ENCODE measurements around the gene PGAM1. TPM values are rescaled to one million over a fixed set of nuclear protein-coding genes. Genes with fewer than 3 reads are reported as not detected.

The PGAM1 gene
- total and polyA plus RNA-seq, 8 donors = 22.2 to 72.8 (median 46.6) TPM

DNA sequence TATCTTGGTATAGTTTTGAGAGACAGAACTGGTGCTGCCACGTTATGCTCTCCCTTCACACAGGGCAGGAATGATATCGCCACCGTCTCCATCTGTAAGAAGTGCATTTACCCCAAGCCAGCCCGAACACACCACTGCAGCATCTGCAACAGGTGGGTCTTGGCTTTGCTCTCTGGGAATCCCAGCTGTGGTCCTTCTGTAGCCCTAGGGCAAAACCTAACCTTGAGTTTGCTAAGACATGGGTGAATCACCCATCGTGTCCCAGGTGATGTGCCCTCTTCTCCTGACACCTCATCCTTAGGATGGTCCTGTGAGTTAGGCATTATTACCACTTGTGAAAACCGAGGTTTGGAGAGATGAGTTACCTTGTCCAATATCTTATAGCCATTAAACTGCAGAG lies 26.4 kb downstream of the PGAM1 start:
- DNase-seq = no peak
- FAIRE-seq = no peak
- ATAC-seq = no peak
- Histone ChIP-seq H3K9me3 (no peaks in the 10 kb centered on the region), H3K27ac (no peak overlapping the region), H3K4me1 (peaks cover 0 to 13% (median 9%) of the 10 kb centered on the region in 3 donors), H3K4me3 (no peak overlapping the region), H3K27me3 (no peaks in the 10 kb centered on the region), H3K36me3 (peaks cover 5 to 14% (median 5%) of the 10 kb centered on the region in 3 donors)
- TF ChIP-seq, protein P1, sequence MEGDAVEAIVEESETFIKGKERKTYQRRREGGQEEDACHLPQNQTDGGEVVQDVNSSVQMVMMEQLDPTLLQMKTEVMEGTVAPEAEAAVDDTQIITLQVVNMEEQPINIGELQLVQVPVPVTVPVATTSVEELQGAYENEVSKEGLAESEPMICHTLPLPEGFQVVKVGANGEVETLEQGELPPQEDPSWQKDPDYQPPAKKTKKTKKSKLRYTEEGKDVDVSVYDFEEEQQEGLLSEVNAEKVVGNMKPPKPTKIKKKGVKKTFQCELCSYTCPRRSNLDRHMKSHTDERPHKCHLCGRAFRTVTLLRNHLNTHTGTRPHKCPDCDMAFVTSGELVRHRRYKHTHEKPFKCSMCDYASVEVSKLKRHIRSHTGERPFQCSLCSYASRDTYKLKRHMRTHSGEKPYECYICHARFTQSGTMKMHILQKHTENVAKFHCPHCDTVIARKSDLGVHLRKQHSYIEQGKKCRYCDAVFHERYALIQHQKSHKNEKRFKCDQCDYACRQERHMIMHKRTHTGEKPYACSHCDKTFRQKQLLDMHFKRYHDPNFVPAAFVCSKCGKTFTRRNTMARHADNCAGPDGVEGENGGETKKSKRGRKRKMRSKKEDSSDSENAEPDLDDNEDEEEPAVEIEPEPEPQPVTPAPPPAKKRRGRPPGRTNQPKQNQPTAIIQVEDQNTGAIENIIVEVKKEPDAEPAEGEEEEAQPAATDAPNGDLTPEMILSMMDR (IDR thresholded peaks at IDR 0.05) = no peak
- WGBS, 2 donors = 76 to 82% methylated on average over 6 of the region's 6 CpGs
- intact Hi-C loops (cut with DNase I) = loop anchor here in 1 of 3 donors (10.0 kb wide), 1 partner anchor 92 kb away; no protein-coding TSS in a partner anchor

DNA sequence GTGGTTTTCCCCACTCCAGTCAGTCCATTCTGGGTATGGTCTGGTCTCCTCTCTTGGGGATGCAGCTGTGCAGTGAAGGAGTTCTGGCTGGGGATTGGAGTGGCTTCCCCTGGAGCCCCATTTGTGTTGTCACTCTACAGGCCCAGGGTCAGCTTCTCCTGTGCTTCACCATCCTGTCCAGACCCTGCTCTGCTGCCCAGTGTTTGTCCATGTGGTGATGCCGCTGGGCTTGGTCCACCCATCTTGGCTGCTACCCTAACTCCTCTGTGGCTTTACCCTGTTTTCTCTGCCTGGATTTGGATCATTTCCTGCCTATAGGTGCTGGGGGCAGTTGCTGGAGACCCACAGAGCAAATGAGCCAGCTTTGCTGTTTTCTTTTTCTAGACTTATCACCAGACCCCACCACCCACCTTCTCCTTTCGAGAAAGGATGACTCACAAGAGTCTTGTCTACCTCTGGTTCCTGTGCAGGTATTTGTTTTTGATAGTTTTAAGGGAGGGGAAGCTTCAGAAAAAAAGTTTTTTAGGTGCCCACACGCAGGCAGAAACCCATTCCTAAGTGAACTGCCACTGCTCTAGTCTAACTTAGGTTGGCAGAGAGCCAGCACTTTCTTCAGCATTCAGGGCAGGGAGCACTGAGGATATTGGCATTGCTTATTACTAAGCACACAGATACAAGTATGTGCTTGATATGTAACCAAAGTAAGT lies 28.5 kb downstream of the PGAM1 start:
- Histone ChIP-seq H3K9me3 (no peaks in the 10 kb centered on the region), H3K4me3 (no peak overlapping the region), H3K27ac (no peak overlapping the region), H3K4me1 (no peaks in the 10 kb centered on the region), H3K27me3 (no peaks in the 10 kb centered on the region), H3K36me3 (peaks cover 8 to 34% (median 19%) of the 10 kb centered on the region in 3 donors)
- 58 to 60% methylated on average over 3 of the region's 3 CpGs for WGBS, 2 donors
- peak in 1 of 6 donors; percentile 33 for DNase-seq
- intact Hi-C loops (cut with DNase I) = loop anchor here in 1 of 3 donors (10.0 kb wide), 1 partner anchor 90 kb away; no protein-coding TSS in a partner anchor
- no peak for FAIRE-seq
- peak; percentile 23 to 65 (median 58) for ATAC-seq
- TF ChIP-seq, protein P1 (IDR thresholded peaks at IDR 0.05) = no peak

DNA sequence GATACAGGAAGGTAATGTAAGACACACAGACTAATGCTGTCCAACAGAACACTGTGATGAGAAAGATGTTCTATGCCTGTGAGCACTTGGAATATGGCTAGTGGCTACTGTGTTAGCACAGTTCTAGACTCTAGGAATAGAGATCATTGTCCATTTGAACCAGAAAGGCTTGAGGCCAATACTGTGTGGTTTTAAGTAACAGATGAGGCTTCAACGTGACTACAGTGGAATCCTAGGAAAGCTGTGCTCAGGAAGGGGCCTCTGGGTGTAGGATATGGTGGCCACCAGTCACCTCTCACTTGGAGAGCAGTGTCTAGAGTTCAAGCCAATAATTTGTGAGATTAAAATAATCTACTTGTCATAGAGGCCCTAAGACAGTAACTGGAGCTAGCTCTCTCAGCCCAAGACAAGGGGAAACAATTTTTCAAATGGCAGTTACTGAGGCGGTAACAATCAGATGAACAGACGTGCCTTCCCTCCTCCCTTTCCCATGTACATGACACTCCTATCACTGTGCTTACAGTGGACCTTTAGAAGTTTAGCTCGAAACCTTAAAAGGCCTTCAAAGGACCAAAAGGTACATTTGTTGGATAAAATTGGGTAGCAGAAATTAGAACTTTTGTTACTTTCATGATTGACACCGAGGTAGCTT lies 30.2 kb downstream of the PGAM1 start:
- intact Hi-C loops (cut with DNase I) = loop anchor here in 1 of 3 donors (10.0 kb wide), 1 partner anchor 89 kb away; no protein-coding TSS in a partner anchor
- no peaks in the 10 kb centered on the region for H3K4me1 ChIP-seq
- H3K36me3 ChIP-seq = peaks cover 14 to 50% (median 24%) of the 10 kb centered on the region in 3 donors
- no peaks in the 10 kb centered on the region for H3K27me3 ChIP-seq
- DNase-seq (no peak), FAIRE-seq (no peak), ATAC-seq (no peak)
- TF ChIP-seq, protein P1 (IDR thresholded peaks at IDR 0.05) = no peak
- WGBS, 2 donors = 62 to 85% methylated on average over 5 of the region's 5 CpGs
- H3K9me3 ChIP-seq = no peaks in the 10 kb centered on the region
- no peak overlapping the region for H3K27ac ChIP-seq
- no peak overlapping the region for H3K4me3 ChIP-seq

DNA sequence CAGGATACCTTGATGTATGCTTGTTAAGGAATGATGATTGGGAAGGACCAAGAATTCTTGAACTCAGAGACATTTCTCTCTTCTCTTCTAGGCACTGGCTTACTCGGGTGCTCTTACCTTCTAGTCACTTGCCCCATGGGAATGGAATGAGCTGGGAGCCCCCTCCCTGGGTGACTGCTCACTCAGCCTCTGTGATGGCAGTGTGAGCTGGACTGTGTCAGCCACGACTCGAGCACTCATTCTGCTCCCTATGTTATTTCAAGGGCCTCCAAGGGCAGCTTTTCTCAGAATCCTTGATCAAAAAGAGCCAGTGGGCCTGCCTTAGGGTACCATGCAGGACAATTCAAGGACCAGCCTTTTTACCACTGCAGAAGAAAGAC lies 30.7 kb downstream of the PGAM1 start:
- intact Hi-C loops (cut with DNase I) = loop anchor here in 1 of 3 donors (10.0 kb wide), 1 partner anchor 88 kb away; no protein-coding TSS in a partner anchor
- Histone ChIP-seq H3K9me3 (no peaks in the 10 kb centered on the region), H3K4me1 (no peaks in the 10 kb centered on the region), H3K27ac (no peak overlapping the region), H3K4me3 (no peak overlapping the region), H3K27me3 (no peaks in the 10 kb centered on the region), H3K36me3 (peaks cover 14 to 56% (median 29%) of the 10 kb centered on the region in 3 donors)
- DNase-seq = no peak
- TF ChIP-seq, protein P1 (IDR thresholded peaks at IDR 0.05) = no peak
- ATAC-seq = no peak
- WGBS, 2 donors = 75 to 82% methylated on average over 3 of the region's 3 CpGs
- no peak for FAIRE-seq

Measured in pancreas (tissue), 10 donors.